IMR-90 (cell line): Measurements from ENCODE around the gene RASSF4. TPM values are rescaled to one million over a fixed set of nuclear protein-coding genes. Genes with fewer than 3 reads are reported as not detected.

Experiments
- ATAC-seq: fragments of 200-7000 bp; cut with Tn5 transposase; 2 replicates; pipeline ENCODE4 v1.9.1; 2020; ENCODE audit warnings: low read depth, mild to moderate bottlenecking, moderate library complexity
- BruUV-seq: library from RNA; stranded (reverse); fragments of 400-500 nt; replicated peaks from 2 replicates; lab custom pipeline; 2021; lab: Mats Ljungman, UMichigan
- CTCF ChIA-PET: fragments of 300-600 bp; formaldehyde crosslinking; extraction: SDS; loops from one replicate; lab custom pipeline; 2021; ENCODE audit warnings: antibody characterized with exemption; lab: Yijun Ruan, JAX
- POLR2A ChIA-PET: fragments of 300-600 bp; sonication (Branson Sonifier 250); formaldehyde crosslinking; loops from one replicate; lab custom pipeline; 2022; ENCODE audit warnings: antibody characterized with exemption; ENCODE audit not compliant: unreplicated experiment; lab: Charles Lee
- DNase-seq: peaks from one replicate; pipeline ENCODE4 v3.0.0; 2013
- H2AFZ ChIP-seq: replicated peaks from 2 replicates; pipeline ENCODE3; 2013; ENCODE audit warnings: low read length, mild to moderate bottlenecking; ENCODE audit not compliant: poor library complexity
- H2AK5ac ChIP-seq: 2 replicates; pipeline ENCODE4 v1.6.1; 2013; ENCODE audit warnings: low read depth, low read length, inconsistent platforms
- H2AK9ac ChIP-seq: replicated peaks from 2 replicates; pipeline ENCODE3; 2013; ENCODE audit warnings: mild to moderate bottlenecking, low read depth, low read length, moderate library complexity; ENCODE audit not compliant: poor library complexity
- H2BK120ac ChIP-seq: 2 replicates; pipeline ENCODE4 v1.6.1; 2013; ENCODE audit warnings: low read depth, low read length, inconsistent platforms
- H2BK15ac ChIP-seq: 3 replicates; pipeline ENCODE4 v1.6.1; 2013; ENCODE audit warnings: low read depth, low read length, inconsistent platforms
- H2BK20ac ChIP-seq: 2 replicates; pipeline ENCODE4 v1.6.1; 2013; ENCODE audit warnings: low read depth, mild to moderate bottlenecking, inconsistent platforms, low read length, moderate library complexity
- H2BK5ac ChIP-seq: 2 replicates; pipeline ENCODE4 v1.6.1; 2013; ENCODE audit warnings: mild to moderate bottlenecking, low read depth, low read length, inconsistent platforms; ENCODE audit not compliant: poor library complexity, severe bottlenecking
- H3K14ac ChIP-seq: replicated peaks from 2 replicates; pipeline ENCODE4 v1.6.1; 2013; ENCODE audit warnings: low read depth, low read length, inconsistent platforms
- H3K18ac ChIP-seq: 2 replicates; pipeline ENCODE4 v1.6.1; 2013; ENCODE audit warnings: low read depth, low read length, control low read depth
- H3K23ac ChIP-seq: 2 replicates; pipeline ENCODE4 v1.6.1; 2013; ENCODE audit warnings: low read depth, low read length, inconsistent platforms
- H3K27ac ChIP-seq: 2 replicates; pipeline ENCODE4 v1.5.1; 2013; ENCODE audit warnings: mild to moderate bottlenecking, control low read depth, low read length; ENCODE audit not compliant: insufficient read depth
- H3K27me3 ChIP-seq: 2 replicates; pipeline ENCODE4 v1.6.1; 2013; ENCODE audit warnings: low read length; ENCODE audit not compliant: control insufficient read depth, insufficient read depth
- H3K36me3 ChIP-seq: 2 replicates; pipeline ENCODE4 v1.6.1; 2013; ENCODE audit warnings: low read length, mixed read lengths; ENCODE audit not compliant: control insufficient read depth, insufficient read depth
- H3K4ac ChIP-seq: 2 replicates; pipeline ENCODE4 v1.6.1; 2013; ENCODE audit warnings: low read depth, low read length, inconsistent platforms
- H3K4me1 ChIP-seq: 2 replicates; pipeline ENCODE4 v1.6.1; 2013; ENCODE audit warnings: low read length, mixed read lengths; ENCODE audit not compliant: control insufficient read depth, insufficient read depth
- H3K4me2 ChIP-seq: 2 replicates; pipeline ENCODE4 v1.6.1; 2013; ENCODE audit warnings: low read depth, mild to moderate bottlenecking, control low read depth, low read length, moderate library complexity
- H3K4me3 ChIP-seq: 2 replicates; pipeline ENCODE4 v1.5.1; 2013; ENCODE audit warnings: low read depth, mild to moderate bottlenecking, control low read depth, low read length, moderate library complexity; ENCODE audit not compliant: insufficient read depth
- H3K56ac ChIP-seq: 2 replicates; pipeline ENCODE4 v1.6.1; 2013; ENCODE audit warnings: low read length, inconsistent platforms; ENCODE audit not compliant: insufficient read depth; ENCODE audit errors: extremely low read depth
- H3K79me1 ChIP-seq, 2 experiments: 2 replicates each; pipeline ENCODE4 v1.6.1; 2013; ENCODE audit warnings: low read length in 2 of 2, inconsistent platforms in 1 of 2, low read depth in 1 of 2
- H3K9ac ChIP-seq: 2 replicates; pipeline ENCODE4 v1.6.1; 2013; ENCODE audit warnings: low read depth, low read length, control low read depth
- H3K9me1 ChIP-seq: 2 replicates; pipeline ENCODE4 v1.6.1; 2013; ENCODE audit warnings: low read length, inconsistent platforms; ENCODE audit not compliant: insufficient read depth
- H3K9me3 ChIP-seq: 2 replicates; pipeline ENCODE4 v1.6.1; 2013; ENCODE audit warnings: low read length; ENCODE audit not compliant: control insufficient read depth, insufficient read depth
- H4K20me1 ChIP-seq: 2 replicates; pipeline ENCODE4 v1.6.1; 2013; ENCODE audit warnings: low read length, inconsistent platforms; ENCODE audit not compliant: insufficient read depth
- H4K5ac ChIP-seq: 2 replicates; pipeline ENCODE4 v1.6.1; 2013; ENCODE audit warnings: mild to moderate bottlenecking, low read depth, low read length, control low read depth
- H4K8ac ChIP-seq, 2 experiments: 2 replicates each; pipeline ENCODE4 v1.6.1; 2013; ENCODE audit warnings: low read depth in 2 of 2, low read length in 2 of 2, control low read depth in 1 of 2, inconsistent platforms in 1 of 2
- H4K91ac ChIP-seq: 2 replicates; pipeline ENCODE4 v1.6.1; 2013; ENCODE audit warnings: low read depth, low read length, inconsistent platforms; ENCODE audit not compliant: insufficient read depth
- BHLHE40 ChIP-seq: fragments of 150-350 bp; IDR thresholded peaks from 2 replicates; pipeline ENCODE4 v1.6.1; 2016; ENCODE audit warnings: mild to moderate bottlenecking, low read depth, low read length
- CEBPB ChIP-seq: IDR thresholded peaks from 2 replicates; pipeline ENCODE4 v1.6.1; 2012; ENCODE audit warnings: low read depth, low read length, improper control_type of control experiment
- CHD1 ChIP-seq: IDR thresholded peaks from 2 replicates; pipeline ENCODE4 v1.6.1; 2012; ENCODE audit warnings: low read depth, low read length, improper control_type of control experiment
- FOS ChIP-seq: fragments of 150-350 bp; IDR thresholded peaks from 2 replicates; pipeline ENCODE4 v1.6.1; 2016; ENCODE audit warnings: low read depth, low read length
- MAFK ChIP-seq: IDR thresholded peaks from 2 replicates; pipeline ENCODE4 v1.6.1; 2012; ENCODE audit warnings: low read depth, low read length, improper control_type of control experiment
- MAZ ChIP-seq: IDR thresholded peaks from 2 replicates; pipeline ENCODE4 v1.6.1; 2012; ENCODE audit warnings: low read depth, mild to moderate bottlenecking, low read length, improper control_type of control experiment, moderate library complexity, borderline replicate concordance
- MXI1 ChIP-seq: IDR thresholded peaks from 2 replicates; pipeline ENCODE4 v1.6.1; 2012; ENCODE audit warnings: low read depth, mild to moderate bottlenecking, low read length, moderate library complexity, borderline replicate concordance
- POLR2A ChIP-seq: IDR thresholded peaks from 2 replicates; pipeline ENCODE4 v1.6.1; 2012; ENCODE audit warnings: mild to moderate bottlenecking, low read depth, low read length
- RAD21 ChIP-seq: IDR thresholded peaks from 2 replicates; pipeline ENCODE4 v1.6.1; 2012; ENCODE audit warnings: low read length, improper control_type of control experiment
- RCOR1 ChIP-seq: IDR thresholded peaks from 2 replicates; pipeline ENCODE4 v1.6.1; 2012; ENCODE audit warnings: mild to moderate bottlenecking, low read length, improper control_type of control experiment; ENCODE audit not compliant: insufficient replicate concordance
- RFX5 ChIP-seq: IDR thresholded peaks from 2 replicates; pipeline ENCODE4 v1.8.0; 2012; ENCODE audit warnings: low read depth, mild to moderate bottlenecking, low read length, moderate library complexity
- SMC3 ChIP-seq: fragments of 150-350 bp; IDR thresholded peaks from 2 replicates; pipeline ENCODE4 v1.6.1; 2016; ENCODE audit warnings: low read depth, mild to moderate bottlenecking, antibody characterized with exemption, low read length, moderate library complexity
- USF2 ChIP-seq: fragments of 150-350 bp; IDR thresholded peaks from 2 replicates; pipeline ENCODE4 v1.6.1; 2017; ENCODE audit warnings: mild to moderate bottlenecking, antibody characterized with exemption, low read length, low read depth
- WGBS, 2 experiments: methylation state at CpG; one replicate each; pipeline versions ENCODE4 v1.1.5 to v1.1.7; 2013; ENCODE audit warnings: missing lambda C conversion rate in 2 of 2; ENCODE audit not compliant: insufficient read length in 1 of 2; ENCODE audit errors: extremely low coverage in 2 of 2; 5-methylcytosine and 5-hydroxymethylcytosine counted together
- dilution Hi-C: fragments of 300-500 bp; cut with HindIII; formaldehyde crosslinking; loops from one replicate; pipeline ENCODE4 v1.14.3; 2018; ENCODE audit warnings: low sequenced_read_pairs; ENCODE audit not compliant: unreplicated experiment
- in situ Hi-C: fragments of 300-500 bp; cut with MboI; formaldehyde crosslinking; loops from 3 replicates; pipeline ENCODE4 v1.14.3; 2019; ENCODE audit warnings: low sequenced_read_pairs, inconsistent platforms, mixed read lengths
- intact Hi-C: fragments of 100-400 bp; cut with micrococcal nuclease; formaldehyde crosslinking; loops from 2 replicates; pipeline ENCODE4 v1.10.0; 2022
- polyA plus RNA-seq, 3 experiments: library from polyadenylated mRNA; depleted of rRNA; stranded (reverse); fragments of >200 nt; gene quantifications; 2 replicates each; pipeline ENCODE4 v1.2.3, GENCODE V29; 2012; ENCODE audit warnings: low replicate concordance in 1 of 3
- total RNA-seq: library from RNA; depleted of rRNA; stranded (reverse); fragments of >200 nt; gene quantifications from 2 replicates; pipeline ENCODE4 v1.2.3, GENCODE V29; 2012
- TF ChIP-seq, protein P1 (sequence below): fragments of 150-350 bp; IDR thresholded peaks from 2 replicates; pipeline ENCODE4 v1.6.1; 2016; ENCODE audit warnings: low read depth, mild to moderate bottlenecking, low read length, moderate library complexity, borderline replicate concordance

Gene RASSF4
- total and polyA plus RNA-seq, 2 of the 4 experiments (the other 2 are of a cell fraction) = 5.9 to 8.6 TPM

DNA sequence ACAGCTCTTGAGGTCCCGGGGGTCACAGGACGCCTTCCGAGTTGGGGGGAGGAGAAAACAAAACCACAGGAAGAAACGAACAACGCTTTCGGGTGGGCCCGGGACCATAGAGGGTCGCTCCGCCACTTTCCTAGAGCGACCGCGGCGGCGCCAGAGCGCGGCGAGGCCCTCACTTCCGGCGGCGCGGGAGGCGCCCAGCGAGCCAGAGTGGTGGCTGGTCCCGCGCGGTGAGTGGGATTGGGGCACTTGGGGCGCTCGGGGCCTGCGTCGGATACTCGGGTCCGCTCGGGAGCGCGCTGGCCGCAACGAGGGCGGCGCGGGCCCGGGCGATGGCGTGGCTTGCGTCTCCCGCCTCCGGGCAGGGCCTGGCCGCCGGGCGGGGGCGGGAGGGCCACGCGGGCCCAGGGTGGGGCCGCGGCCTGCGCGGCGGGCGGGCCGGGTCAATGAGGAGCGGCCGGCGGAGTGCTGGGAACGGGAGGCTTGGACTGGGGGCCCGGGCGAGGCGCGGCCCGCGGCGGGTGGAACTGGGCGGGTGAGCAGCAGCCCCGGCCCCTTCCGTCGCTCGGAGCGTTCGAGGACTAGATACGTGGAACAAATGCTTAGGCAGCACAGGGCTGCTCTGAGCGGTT lies 41.3 kb downstream of the RASSF4 start, which contains the start of gene ZNF22:
Gene ZNF22, plus strand, starts transcription at position 172 of the 629 bp plus-strand sequence. CDS start 2,446 bp downstream, outside the sequence.
- H3K36me3 ChIP-seq = peaks cover 6% of the 10 kb centered on the region
- peak within 1 kb of the TSS; percentile 99 for H4K91ac ChIP-seq
- peak within 1 kb of the TSS; percentile 85 for H2BK20ac ChIP-seq
- WGBS, 2 experiments = 1% methylated on average over 29 of the region's 79 CpGs; no CpG with 5 or more reads in 1 of the 2 experiments
- POLR2A ChIA-PET = no interaction called here
- H3K4me3 ChIP-seq = peak within 1 kb of the TSS; percentile 51
- peak within 1 kb of the TSS; percentile 100 for H3K14ac ChIP-seq
- ATAC-seq (peak; percentile 82), DNase-seq (peak; percentile 56)
- no TSS peak for BruUV-seq
- peak within 1 kb of the TSS; percentile 100 for H4K5ac ChIP-seq
- H2BK5ac ChIP-seq = peak within 1 kb of the TSS; percentile 91
- H3K23ac ChIP-seq = peak within 1 kb of the TSS; percentile 100
- peak within 1 kb of the TSS; percentile 91 for H2AFZ ChIP-seq
- H3K56ac ChIP-seq = peak within 1 kb of the TSS; percentile 97
- H2BK15ac ChIP-seq = peak within 1 kb of the TSS; percentile 91; the same call in 2 of the 3 replicates
- H3K27me3 ChIP-seq = no peaks in the 10 kb centered on the region
- intact Hi-C loops = loop anchor here (2.0 to 10.0 kb wide), 3 partner anchors 20 to 464 kb away; no protein-coding TSS in a partner anchor
- H3K79me1 ChIP-seq = peaks cover 13 to 38% of the 10 kb centered on the region in 2 experiments
- H2AK5ac ChIP-seq = peak within 1 kb of the TSS; percentile 86
- peaks cover 25% of the 10 kb centered on the region for H3K9me1 ChIP-seq
- H3K4me2 ChIP-seq = peak within 1 kb of the TSS; percentile 85
- H2BK120ac ChIP-seq = peak within 1 kb of the TSS; percentile 94
- H3K18ac ChIP-seq = peak within 1 kb of the TSS; percentile 94
- peaks cover 21% of the 10 kb centered on the region for H3K4me1 ChIP-seq
- in situ Hi-C loops = no loop called here
- peak within 1 kb of the TSS; percentile 98 to 100 for H4K8ac ChIP-seq
- H3K9me3 ChIP-seq = no peaks in the 10 kb centered on the region
- peak within 1 kb of the TSS; percentile 95 for H2AK9ac ChIP-seq
- CTCF ChIA-PET = interaction anchor here (0.9 to 1.2 kb wide), 2 partner anchors 20 to 35 kb away, joined by 3 to 4 read pairs; no protein-coding TSS in a partner anchor
- H3K4ac ChIP-seq = peak within 1 kb of the TSS; percentile 99
- dilution Hi-C loops = no loop called here
- H3K9ac ChIP-seq = peak within 1 kb of the TSS; percentile 81
- peak within 1 kb of the TSS; percentile 74 for H3K27ac ChIP-seq
- no peaks in the 10 kb centered on the region for H4K20me1 ChIP-seq
- TF ChIP-seq CEBPB = no peak
- TF ChIP-seq, protein P1, sequence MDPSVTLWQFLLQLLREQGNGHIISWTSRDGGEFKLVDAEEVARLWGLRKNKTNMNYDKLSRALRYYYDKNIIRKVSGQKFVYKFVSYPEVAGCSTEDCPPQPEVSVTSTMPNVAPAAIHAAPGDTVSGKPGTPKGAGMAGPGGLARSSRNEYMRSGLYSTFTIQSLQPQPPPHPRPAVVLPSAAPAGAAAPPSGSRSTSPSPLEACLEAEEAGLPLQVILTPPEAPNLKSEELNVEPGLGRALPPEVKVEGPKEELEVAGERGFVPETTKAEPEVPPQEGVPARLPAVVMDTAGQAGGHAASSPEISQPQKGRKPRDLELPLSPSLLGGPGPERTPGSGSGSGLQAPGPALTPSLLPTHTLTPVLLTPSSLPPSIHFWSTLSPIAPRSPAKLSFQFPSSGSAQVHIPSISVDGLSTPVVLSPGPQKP = no peak
- TF ChIP-seq POLR2A = peak; percentile 68; the same call in 1 of the 2 replicates
- no peak for TF ChIP-seq RAD21
- TF ChIP-seq BHLHE40 = no peak
- TF ChIP-seq RCOR1 = no peak
- no peak for TF ChIP-seq RFX5
- 0 out of 2 replicates have a peak, but pooled peaks have one; percentile 49 for TF ChIP-seq MAZ
- no peak for TF ChIP-seq FOS
- no peak for TF ChIP-seq MAFK
- TF ChIP-seq MXI1 = no peak
- TF ChIP-seq CHD1 = 0 out of 2 replicates have a peak, but pooled peaks have one; percentile 43
- no peak for TF ChIP-seq SMC3
- TF ChIP-seq USF2 = no peak
